Endothelial cell of umbilical vein (primary cell): ENCODE measurements around the gene HIVEP3. TPM values are rescaled to one million over a fixed set of nuclear protein-coding genes. Genes with fewer than 3 reads are reported as not detected.

Source experiments
- BruUV-seq: library from RNA; stranded (reverse); fragments of 400-500 nt; replicated peaks from 2 replicates; lab custom pipeline; 2021; lab: Mats Ljungman, UMichigan
- CTCF ChIA-PET: fragments of 300-600, 350-600 bp; sonication (Branson Sonifier 250); formaldehyde crosslinking; loops from one replicate; lab custom pipeline; 2021; ENCODE audit warnings: antibody characterized with exemption, inconsistent platforms; lab: Charles Lee
- POLR2A ChIA-PET: fragments of 300-600, 350-600 bp; sonication (Branson Sonifier 250); formaldehyde crosslinking; loops from one replicate; lab custom pipeline; 2021; ENCODE audit warnings: antibody characterized with exemption, inconsistent platforms; lab: Charles Lee
- DNase-seq: peaks from one replicate; pipeline ENCODE4 v3.0.0-alpha.2; 2011; ENCODE audit warnings: low read depth, low spot score
- FAIRE-seq: peaks from 2 replicates; lab custom pipeline; 2011; peaks lifted over from hg19 to GRCh38; lab: Jason Lieb, UNC
- H2AFZ ChIP-seq: 2 replicates; pipeline ENCODE4 v1.6.0; 2012; ENCODE audit warnings: low read depth, low read length, control low read depth, inconsistent platforms
- H3K27ac ChIP-seq: 2 replicates; pipeline ENCODE4 v1.5.1; 2011; ENCODE audit warnings: low read depth, mild to moderate bottlenecking, control low read depth, low read length, moderate library complexity; ENCODE audit not compliant: insufficient read depth
- H3K27me3 ChIP-seq, 2 experiments: 2 replicates each; pipeline versions ENCODE4 v1.6.0 to v1.6.1; 2011; ENCODE audit warnings: low read length in 2 of 2, mixed read lengths in 1 of 2; ENCODE audit not compliant: control insufficient read depth in 2 of 2, insufficient read depth in 2 of 2
- H3K36me3 ChIP-seq, 2 experiments: 2 replicates in 1 of 2; 3 replicates in 1 of 2; pipeline ENCODE4 v1.5.1; 2011; ENCODE audit warnings: low read length in 2 of 2, mild to moderate bottlenecking in 1 of 2, moderate library complexity in 1 of 2; ENCODE audit not compliant: control insufficient read depth in 2 of 2, insufficient read depth in 2 of 2; ENCODE audit errors: extremely low read depth in 1 of 2
- H3K4me1 ChIP-seq: 3 replicates; pipeline ENCODE4 v1.5.1; 2011; ENCODE audit warnings: mild to moderate bottlenecking, low read length; ENCODE audit not compliant: control insufficient read depth, insufficient read depth; ENCODE audit errors: extremely low read depth
- H3K4me2 ChIP-seq: 2 replicates; pipeline ENCODE4 v1.6.1; 2011; ENCODE audit warnings: low read length, control low read depth, mixed read lengths; ENCODE audit not compliant: insufficient read depth
- H3K4me3 ChIP-seq, 3 experiments: fragments of 200-600 bp in 1 of 3; sonication (generic), shearing (Covaris generic) in 1 of 3; replicated peaks in 1 of 3; 2 replicates each; pipeline ENCODE4 v1.5.1; 2011 to 2016; ENCODE audit warnings: control low read depth in 3 of 3, low read length in 3 of 3, mild to moderate bottlenecking in 2 of 3, inconsistent platforms in 1 of 3, low read depth in 1 of 3, moderate library complexity in 1 of 3; ENCODE audit not compliant: insufficient read depth in 1 of 3
- H3K79me2 ChIP-seq: 2 replicates; pipeline ENCODE4 v1.6.0; 2012; ENCODE audit warnings: low read length, inconsistent platforms; ENCODE audit not compliant: control insufficient read depth, insufficient read depth
- H3K9ac ChIP-seq: replicated peaks from 2 replicates; pipeline ENCODE3; 2011; ENCODE audit warnings: low read length, control low read depth; ENCODE audit not compliant: insufficient read depth; ENCODE audit errors: extremely low read depth
- H3K9me1 ChIP-seq: replicated peaks from 3 replicates; pipeline ENCODE4 v1.6.0; 2011; ENCODE audit warnings: mild to moderate bottlenecking, low read length; ENCODE audit not compliant: control insufficient read depth, insufficient read depth; ENCODE audit errors: extremely low read depth
- H3K9me3 ChIP-seq: replicated peaks from 2 replicates; pipeline ENCODE4 v1.5.1; 2012; ENCODE audit warnings: low read length, inconsistent platforms; ENCODE audit not compliant: control insufficient read depth, insufficient read depth
- H4K20me1 ChIP-seq: replicated peaks from 2 replicates; pipeline ENCODE3; 2011; ENCODE audit warnings: mild to moderate bottlenecking, low read length; ENCODE audit not compliant: control insufficient read depth, insufficient read depth; ENCODE audit errors: extremely low read depth
- EZH2 ChIP-seq: IDR thresholded peaks from 2 replicates; pipeline ENCODE4 v1.6.1; 2012; ENCODE audit warnings: borderline replicate concordance, low read depth, mild to moderate bottlenecking, moderate library complexity, low read length, inconsistent platforms; ENCODE audit not compliant: severe bottlenecking
- FOS ChIP-seq: IDR thresholded peaks from 2 replicates; pipeline ENCODE4 v1.6.1; 2011; ENCODE audit warnings: mild to moderate bottlenecking, low read length, moderate library complexity, borderline replicate concordance; ENCODE audit not compliant: insufficient read depth
- GATA2 ChIP-seq: IDR thresholded peaks from 2 replicates; pipeline ENCODE4 v1.7.0; 2011; ENCODE audit warnings: low read depth, mild to moderate bottlenecking, moderate library complexity, mixed read lengths, low read length; ENCODE audit not compliant: insufficient read length, insufficient read depth
- JUN ChIP-seq: IDR thresholded peaks from 2 replicates; pipeline ENCODE4 v1.6.1; 2011; ENCODE audit warnings: borderline replicate concordance, low read depth; ENCODE audit not compliant: insufficient read length, insufficient read depth
- MYC ChIP-seq: IDR thresholded peaks from one replicate; pipeline ENCODE4 v1.6.1; 2011; ENCODE audit warnings: mild to moderate bottlenecking, low read depth, low read length
- POLR2A ChIP-seq: IDR thresholded peaks from 2 replicates; pipeline ENCODE4 v1.6.1; 2012; ENCODE audit warnings: low read depth, mild to moderate bottlenecking, control low read depth, low read length
- POLR2AphosphoS5 ChIP-seq: IDR thresholded peaks from 2 replicates; pipeline ENCODE4 v1.6.1; 2012; ENCODE audit warnings: low read depth, mild to moderate bottlenecking, control low read depth, low read length, moderate library complexity; ENCODE audit not compliant: insufficient read depth
- dilution Hi-C: fragments of 300-500 bp; cut with MboI; formaldehyde crosslinking; loops from one replicate; pipeline ENCODE4 v1.15.0; 2019; ENCODE audit warnings: low sequenced_read_pairs; ENCODE audit not compliant: extremely low pct_ligation_motif_present
- intact Hi-C: fragments of 100-400 bp; cut with micrococcal nuclease; formaldehyde crosslinking; loops from one replicate; pipeline ENCODE4 v1.10.0; 2022
- polyA plus RNA-seq, 4 experiments: library from polyadenylated mRNA; depleted of rRNA in 3 of 4; stranded (reverse) in 3 of 4; unstranded in 1 of 4; fragments of >200 nt; gene quantifications; 2 replicates each; pipeline versions ENCODE4 v1.2.1 to v1.2.3, GENCODE V29; 2011 to 2012; ENCODE audit warnings: missing spikeins in 1 of 4
- total RNA-seq: library from RNA; stranded (reverse); gene quantifications from 2 replicates; pipeline ENCODE4 v1.2.3, GENCODE V29; 2021
- TF ChIP-seq, protein P1 (sequence below), 2 donors: IDR thresholded peaks; 1 replicate in 1 of 2; 2 replicates in 1 of 2; pipeline ENCODE4 v1.5.1; 2011; ENCODE audit warnings: low read length in 2 of 2, mild to moderate bottlenecking in 2 of 2, moderate library complexity in 2 of 2, control low read depth in 1 of 2, inconsistent platforms in 1 of 2, low read depth in 1 of 2; ENCODE audit not compliant: insufficient read depth in 1 of 2; ENCODE audit errors: extremely low read depth in 1 of 2
- TF ChIP-seq, protein P2 (sequence below): IDR thresholded peaks from 2 replicates; pipeline ENCODE4 v1.6.1; 2011; ENCODE audit not compliant: insufficient read depth, insufficient read length

HIVEP3 gene
- total and polyA plus RNA-seq, 2 donors (not counting 3 experiments of a cell fraction or from before 2014, with no cell fraction given) = 3.4 to 4.0 TPM

DNA sequence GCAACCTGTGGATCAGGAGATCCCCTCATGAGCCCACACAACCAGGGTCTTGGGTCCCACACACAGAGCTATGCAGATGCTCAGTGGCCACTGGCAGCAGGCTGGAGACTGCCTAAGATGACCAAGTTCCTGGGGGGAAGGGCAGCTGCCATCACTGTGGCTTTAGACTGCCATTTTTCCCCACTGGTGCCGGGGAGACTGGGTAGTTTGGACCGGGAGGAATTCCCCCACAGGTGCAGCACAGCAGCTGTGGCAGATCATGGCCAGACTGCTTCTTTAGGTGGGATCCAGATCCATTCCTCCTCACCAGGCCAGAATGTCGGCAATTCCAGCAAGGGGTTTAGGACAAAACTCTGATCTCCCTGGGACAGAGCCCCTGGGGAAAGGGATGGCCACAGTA, 45.7 kb upstream of the HIVEP3 start:
- no peaks in the 10 kb centered on the region for H3K36me3 ChIP-seq
- ChIA-PET POLR2A (no interaction called here), CTCF (no interaction called here)
- DNase-seq (no peak), FAIRE-seq (no peak)
- no peaks in the 10 kb centered on the region for H3K9me3 ChIP-seq
- BruUV-seq = no TSS peak
- no peak overlapping the region for H3K4me2 ChIP-seq
- H3K4me3 ChIP-seq = no peak overlapping the region
- H2AFZ ChIP-seq = no peak overlapping the region
- H3K27me3 ChIP-seq = no peaks in the 10 kb centered on the region
- H3K27ac ChIP-seq = no peak overlapping the region
- dilution Hi-C loops (no loop called here), intact Hi-C loops (no loop called here)
- no peaks in the 10 kb centered on the region for H3K9me1 ChIP-seq
- no peaks in the 10 kb centered on the region for H3K4me1 ChIP-seq
- TF ChIP-seq EZH2 = no peak
- TF ChIP-seq, protein P1, sequence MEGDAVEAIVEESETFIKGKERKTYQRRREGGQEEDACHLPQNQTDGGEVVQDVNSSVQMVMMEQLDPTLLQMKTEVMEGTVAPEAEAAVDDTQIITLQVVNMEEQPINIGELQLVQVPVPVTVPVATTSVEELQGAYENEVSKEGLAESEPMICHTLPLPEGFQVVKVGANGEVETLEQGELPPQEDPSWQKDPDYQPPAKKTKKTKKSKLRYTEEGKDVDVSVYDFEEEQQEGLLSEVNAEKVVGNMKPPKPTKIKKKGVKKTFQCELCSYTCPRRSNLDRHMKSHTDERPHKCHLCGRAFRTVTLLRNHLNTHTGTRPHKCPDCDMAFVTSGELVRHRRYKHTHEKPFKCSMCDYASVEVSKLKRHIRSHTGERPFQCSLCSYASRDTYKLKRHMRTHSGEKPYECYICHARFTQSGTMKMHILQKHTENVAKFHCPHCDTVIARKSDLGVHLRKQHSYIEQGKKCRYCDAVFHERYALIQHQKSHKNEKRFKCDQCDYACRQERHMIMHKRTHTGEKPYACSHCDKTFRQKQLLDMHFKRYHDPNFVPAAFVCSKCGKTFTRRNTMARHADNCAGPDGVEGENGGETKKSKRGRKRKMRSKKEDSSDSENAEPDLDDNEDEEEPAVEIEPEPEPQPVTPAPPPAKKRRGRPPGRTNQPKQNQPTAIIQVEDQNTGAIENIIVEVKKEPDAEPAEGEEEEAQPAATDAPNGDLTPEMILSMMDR (IDR thresholded peaks at IDR 0.05; ENCODE audit: extremely low read depth in 1 of 2, insufficient read depth in 1 of 2, low read depth in 1 of 2, low read length in 2 of 2) = no peak
- TF ChIP-seq POLR2AphosphoS5 = no peak
- TF ChIP-seq POLR2A = no peak
- TF ChIP-seq, protein P2, sequence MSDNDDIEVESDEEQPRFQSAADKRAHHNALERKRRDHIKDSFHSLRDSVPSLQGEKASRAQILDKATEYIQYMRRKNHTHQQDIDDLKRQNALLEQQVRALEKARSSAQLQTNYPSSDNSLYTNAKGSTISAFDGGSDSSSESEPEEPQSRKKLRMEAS = no peak
- no peak for TF ChIP-seq JUN
- TF ChIP-seq GATA2 = no peak
- TF ChIP-seq MYC = no peak
- no peak for TF ChIP-seq FOS
- no peaks in the 10 kb centered on the region for H4K20me1 ChIP-seq
- H3K79me2 ChIP-seq = no peaks in the 10 kb centered on the region
- H3K9ac ChIP-seq = no peak overlapping the region
